ENCODE measurements around the gene PTGFRN.

PTGFRN gene

GRCh38 chr1:117037802-117038201, 128.1 kb downstream of the PTGFRN start:
- DNase-seq: no peak

- DNase-seq: no peak
These were observed 128.5 kb downstream of the PTGFRN start for GRCh38 chr1:117038236-117038635.
